ENCODE data around the gene FOXC1. TPM values are rescaled to one million over a fixed set of nuclear protein-coding genes. Genes with fewer than 3 reads are reported as not detected.

The FOXC1 gene
- total RNA-seq, 1 experiment from 2014 or later: 40.7 TPM

GRCh38 chr6:1605004-1605892, 4.5 kb upstream of the FOXC1 start:
- BruUV-seq (replicated peaks): no TSS peak
- intact Hi-C loops (cut with micrococcal nuclease): loop anchor here (2.0 to 5.0 kb wide), 3 partner anchors 82 to 1090 kb away; no protein-coding TSS in a partner anchor
- no peaks in the 10 kb centered on the region for H4K20me1 ChIP-seq (ENCODE audit: insufficient read depth)
- H3K27ac ChIP-seq (ENCODE audit: low read depth, low read length): no peak overlapping the region; the same call in 1 of the 2 replicates
- H2AFZ ChIP-seq (ENCODE audit: low read depth, low read length, poor library complexity, severe bottlenecking): no peak overlapping the region
- peaks cover 0 to 16% of the 10 kb centered on the region in 2 experiments; a peak in 3 of 4 replicates for H3K4me1 ChIP-seq (ENCODE audit: control insufficient read depth in 1 of 2, insufficient read depth in 2 of 2, low read length in 2 of 2)
- H3K9ac ChIP-seq (ENCODE audit: low read length): no peak overlapping the region
- H3K4me3 ChIP-seq (replicated peaks in 1 of 2; ENCODE audit: low read depth in 1 of 2, low read length in 2 of 2): no peak overlapping the region
- no peaks in the 10 kb centered on the region for H3K79me2 ChIP-seq (ENCODE audit: insufficient read depth, low read length)
- ChIA-PET RAD21 (ENCODE audit: low non-redundant PET in 1 of 2, low total read pairs in 2 of 2, uncharacterized antibody in 2 of 2, unreplicated experiment in 2 of 2) (interaction anchor here in 1 of 2 experiments (1.0 kb wide), 1 partner anchor 490 kb away, joined by 3 read pairs; no protein-coding TSS in a partner anchor), CTCF (interaction anchor here (1.6 to 1.8 kb wide), 2 partner anchors 499 to 749 kb away, joined by 5 to 10 read pairs; no protein-coding TSS in a partner anchor), POLR2A (no interaction called here)
- no peak overlapping the region for H3K4me2 ChIP-seq (ENCODE audit: low read length)
- no peaks in the 10 kb centered on the region for H3K9me3 ChIP-seq (ENCODE audit: control insufficient read depth in 1 of 2, insufficient read depth in 1 of 2, low read depth in 1 of 2, low read length in 2 of 2)
- DNase-seq (ENCODE audit: low read depth, low spot score) (no peak), ATAC-seq (no peak)
- TF ChIP-seq ATF3 (IDR thresholded peaks at IDR 0.05) (no peak), CBX3 (IDR thresholded peaks at IDR 0.05; ENCODE audit: low read depth) (no peak), YY1 (IDR thresholded peaks at IDR 0.05; ENCODE audit: extremely low read depth, insufficient replicate concordance, low read depth, low read length) (no peak), ELF1 (IDR thresholded peaks at IDR 0.05; ENCODE audit: borderline replicate concordance, low read depth) (no peak), FOSL1 (IDR thresholded peaks at IDR 0.05; ENCODE audit: low read depth) (no peak), ZNF274 (IDR thresholded peaks at IDR 0.05; ENCODE audit: low read depth, low read length) (no peak), POLR2A (IDR thresholded peaks at IDR 0.05; ENCODE audit: borderline replicate concordance, extremely low read depth, insufficient read depth, insufficient read length) (no peak), SIN3A (IDR thresholded peaks at IDR 0.05; ENCODE audit: low read depth) (no peak), SRF (IDR thresholded peaks at IDR 0.05; ENCODE audit: low read depth) (no peak), EZH2 (IDR thresholded peaks at IDR 0.05) (no peak), CEBPB (IDR thresholded peaks at IDR 0.05; ENCODE audit: low read depth) (no peak), JUND (IDR thresholded peaks at IDR 0.05) (no peak), ZFX (IDR thresholded peaks at IDR 0.05) (no peak), RAD21 (IDR thresholded peaks at IDR 0.05; ENCODE audit: low read depth) (no peak), POLR2AphosphoS5 (IDR thresholded peaks at IDR 0.05; ENCODE audit: low read depth, low read length) (no peak)
- TF ChIP-seq, protein P1, sequence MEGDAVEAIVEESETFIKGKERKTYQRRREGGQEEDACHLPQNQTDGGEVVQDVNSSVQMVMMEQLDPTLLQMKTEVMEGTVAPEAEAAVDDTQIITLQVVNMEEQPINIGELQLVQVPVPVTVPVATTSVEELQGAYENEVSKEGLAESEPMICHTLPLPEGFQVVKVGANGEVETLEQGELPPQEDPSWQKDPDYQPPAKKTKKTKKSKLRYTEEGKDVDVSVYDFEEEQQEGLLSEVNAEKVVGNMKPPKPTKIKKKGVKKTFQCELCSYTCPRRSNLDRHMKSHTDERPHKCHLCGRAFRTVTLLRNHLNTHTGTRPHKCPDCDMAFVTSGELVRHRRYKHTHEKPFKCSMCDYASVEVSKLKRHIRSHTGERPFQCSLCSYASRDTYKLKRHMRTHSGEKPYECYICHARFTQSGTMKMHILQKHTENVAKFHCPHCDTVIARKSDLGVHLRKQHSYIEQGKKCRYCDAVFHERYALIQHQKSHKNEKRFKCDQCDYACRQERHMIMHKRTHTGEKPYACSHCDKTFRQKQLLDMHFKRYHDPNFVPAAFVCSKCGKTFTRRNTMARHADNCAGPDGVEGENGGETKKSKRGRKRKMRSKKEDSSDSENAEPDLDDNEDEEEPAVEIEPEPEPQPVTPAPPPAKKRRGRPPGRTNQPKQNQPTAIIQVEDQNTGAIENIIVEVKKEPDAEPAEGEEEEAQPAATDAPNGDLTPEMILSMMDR (IDR thresholded peaks at IDR 0.05 in 2 of 3, conservative IDR thresholded peaks at IDR 0.05 in 1 of 3; ENCODE audit: borderline replicate concordance in 1 of 3, insufficient read depth in 1 of 3, low read depth in 2 of 3, low read length in 2 of 3): no peak
- H3K36me3 ChIP-seq (ENCODE audit: control insufficient read depth in 1 of 2, insufficient read depth in 2 of 2, low read length in 2 of 2): no peaks in the 10 kb centered on the region
- H3K27me3 ChIP-seq (ENCODE audit: insufficient read depth, low read length): no peaks in the 10 kb centered on the region
- no peaks in the 10 kb centered on the region for H3K9me2 ChIP-seq (ENCODE audit: insufficient read depth)

All from HCT116 (cell line).